Cardiac muscle cell (in vitro differentiated cells and primary cell): Measurements from ENCODE around the gene MSN. TPM values are rescaled to one million over a fixed set of nuclear protein-coding genes. Genes with fewer than 3 reads are reported as not detected.

Experiments used
- DNase-seq, 2 donors: peaks; one replicate each; pipeline versions ENCODE4 v3.0.0 to v3.0.0-alpha.2; 2010 to 2017; ENCODE audit warnings: low read depth in 1 of 2, low spot score in 1 of 2
- H3K27ac ChIP-seq: fragments of 200-600 bp; sonication (generic); 2 replicates; pipeline ENCODE4 v1.5.1; 2016
- H3K27me3 ChIP-seq: fragments of 200-600 bp; sonication (generic); 2 replicates; pipeline ENCODE4 v1.6.0; 2016; ENCODE audit warnings: control low read depth
- H3K36me3 ChIP-seq: fragments of 200-600 bp; sonication (generic); 2 replicates; pipeline ENCODE4 v1.5.1; 2016; ENCODE audit warnings: control low read depth
- H3K4me1 ChIP-seq: fragments of 200-600 bp; sonication (generic); 2 replicates; pipeline ENCODE4 v1.8.1; 2017; ENCODE audit warnings: low read depth, mild to moderate bottlenecking, mixed run types
- H3K4me3 ChIP-seq: fragments of 200-600 bp; sonication (generic); 2 replicates; pipeline ENCODE4 v1.5.1; 2016; ENCODE audit warnings: mild to moderate bottlenecking
- H3K9me3 ChIP-seq: fragments of 200-600 bp; sonication (generic); 2 replicates; pipeline ENCODE4 v1.5.1; 2017; ENCODE audit warnings: low read depth, mild to moderate bottlenecking, control low read depth
- CTCF ChIP-seq: IDR thresholded peaks from 2 replicates; pipeline ENCODE4 v1.5.1; 2012; ENCODE audit warnings: low read depth, mild to moderate bottlenecking, low read length
- polyA plus RNA-seq: library from polyadenylated mRNA; unstranded; fragments of >200 nt; fragmentation: Nextera tagmentation; extraction: Ambion mirVana; gene quantifications from 2 replicates; pipeline ENCODE4 v1.2.1, GENCODE V29; 2016
- total RNA-seq: library from RNA; depleted of rRNA; stranded (reverse); fragments of >200 nt; gene quantifications from 2 replicates; pipeline ENCODE4 v1.2.3, GENCODE V29; 2016

The MSN gene
- total and polyA plus RNA-seq, 2 experiments from 2014 or later: 57.3 to 75.9 TPM

DNA sequence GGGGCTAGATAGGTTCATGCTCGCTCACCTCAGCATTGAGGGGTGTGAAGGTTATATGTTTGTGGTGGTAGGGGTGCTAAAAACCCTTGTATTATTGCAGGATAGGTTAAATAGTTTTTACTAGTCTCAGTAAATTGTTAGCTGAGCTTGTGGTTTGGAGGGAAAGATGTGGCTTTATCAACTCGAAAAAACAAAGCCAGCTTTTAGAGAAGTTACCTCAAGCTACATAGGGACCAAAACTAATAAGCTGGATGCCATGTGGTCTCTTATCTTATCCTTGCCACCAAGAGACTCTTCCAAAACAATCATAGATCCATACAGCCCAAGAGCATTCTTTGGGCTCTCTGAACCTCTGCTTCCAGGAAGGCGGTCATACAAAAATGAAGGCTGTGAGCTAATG is 29.2 kb downstream of the MSN start:
- Histone ChIP-seq H3K36me3 (no peaks in the 10 kb centered on the region), H3K4me1 (peaks cover 6% of the 10 kb centered on the region), H3K9me3 (no peaks in the 10 kb centered on the region), H3K4me3 (no peak overlapping the region), H3K27ac (no peak overlapping the region), H3K27me3 (no peaks in the 10 kb centered on the region)
- TF ChIP-seq CTCF: no peak
- no peak for DNase-seq

GRCh38 chrX:65697211-65697641 is 29.8 kb downstream of the MSN start:
- peak in 1 of 2 donors; percentile 33 for DNase-seq
- Histone ChIP-seq H3K4me3 (no peak overlapping the region), H3K27ac (no peak overlapping the region), H3K36me3 (no peaks in the 10 kb centered on the region), H3K4me1 (peaks cover 6% of the 10 kb centered on the region), H3K9me3 (no peaks in the 10 kb centered on the region), H3K27me3 (no peaks in the 10 kb centered on the region)
- TF ChIP-seq CTCF: no peak

- H3K4me1 ChIP-seq: peaks cover 6% of the 10 kb centered on the region
- H3K4me3 ChIP-seq: no peak overlapping the region
- no peak overlapping the region for H3K27ac ChIP-seq
- no peaks in the 10 kb centered on the region for H3K9me3 ChIP-seq
- DNase-seq: peak in 1 of 2 donors; percentile 40
- no peak for TF ChIP-seq CTCF
- H3K36me3 ChIP-seq: no peaks in the 10 kb centered on the region
- no peaks in the 10 kb centered on the region for H3K27me3 ChIP-seq
These were observed 30.7 kb downstream of the MSN start for GRCh38 chrX:65697915-65698796.

- no peak overlapping the region for H3K4me3 ChIP-seq
- no peaks in the 10 kb centered on the region for H3K27me3 ChIP-seq
- peaks cover 6% of the 10 kb centered on the region for H3K4me1 ChIP-seq
- H3K27ac ChIP-seq: no peak overlapping the region
- no peak for TF ChIP-seq CTCF
- DNase-seq: no peak
- no peaks in the 10 kb centered on the region for H3K36me3 ChIP-seq
- no peaks in the 10 kb centered on the region for H3K9me3 ChIP-seq
These were observed 35.5 kb downstream of the MSN start for GRCh38 chrX:65702956-65703355.

GRCh38 chrX:65705439-65705838 is 38.0 kb downstream of the MSN start:
- H3K4me3 ChIP-seq: no peak overlapping the region
- no peak for TF ChIP-seq CTCF
- no peaks in the 10 kb centered on the region for H3K27me3 ChIP-seq
- no peaks in the 10 kb centered on the region for H3K36me3 ChIP-seq
- peaks cover 6% of the 10 kb centered on the region for H3K4me1 ChIP-seq
- no peak for DNase-seq
- no peaks in the 10 kb centered on the region for H3K9me3 ChIP-seq
- H3K27ac ChIP-seq: peak overlapping the region; percentile 36
